Measurements from ENCODE around the gene ARHGEF5. TPM values are rescaled to one million over a fixed set of nuclear protein-coding genes. Genes with fewer than 3 reads are reported as not detected.
"Not testable (repeated sequence)": the region's sequence is repeated elsewhere in the genome, so short reads cannot be mapped to it uniquely, and the experiment has no call there.

Gene ARHGEF5
- total RNA-seq = 1 to 10 TPM; 1.2 to 2.1 (median 1.8) TPM
- 1.9 TPM for total RNA-seq (2013)

DNA sequence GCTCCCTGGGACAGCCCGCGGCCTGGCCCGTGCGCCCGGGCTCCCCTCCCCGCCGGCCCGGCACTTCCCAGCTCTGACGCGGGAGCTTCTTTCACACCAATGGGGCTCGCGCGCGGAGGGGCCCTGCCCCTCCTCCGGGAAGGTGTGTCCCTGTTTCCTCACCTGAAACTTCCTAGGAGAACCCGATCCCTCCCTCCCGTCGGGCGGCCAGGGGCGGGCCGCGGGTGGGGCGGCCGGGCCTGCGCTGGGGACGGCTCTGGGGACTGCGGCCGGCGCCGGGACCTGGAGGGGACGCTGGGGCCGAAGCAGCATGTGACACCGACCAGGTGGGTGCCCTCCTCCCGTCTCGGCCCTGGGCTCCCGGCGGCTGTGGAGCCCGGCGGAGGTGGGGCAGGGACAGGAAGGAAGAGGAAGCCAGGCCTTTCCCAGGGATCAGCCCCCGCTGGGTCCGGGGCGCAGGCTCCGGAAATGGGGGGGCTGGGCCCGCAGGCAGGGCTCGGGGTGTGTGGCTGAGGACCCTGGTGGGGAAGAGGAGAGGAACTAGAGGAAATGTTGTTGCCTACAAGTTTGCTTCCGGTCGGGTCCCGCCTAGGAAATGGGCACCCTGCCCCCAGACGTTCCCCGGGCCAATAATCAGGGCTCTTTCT lies at the start of gene ARHGEF5:
ARHGEF5 (plus strand) TSS at position 227 of the 647 bp plus-strand sequence. CDS start 7,268 bp downstream, outside the sequence.
- intact Hi-C loops (cut with micrococcal nuclease); H3K27ac ChIP-seq (ENCODE audit: low read length); DNase-seq; H3K27me3 ChIP-seq (ENCODE audit: control insufficient read depth, insufficient read depth, low read length); H3K4me3 ChIP-seq (ENCODE audit: low read length); H3K4me1 Mint-ChIP-seq; H3K9me3 ChIP-seq (ENCODE audit: control insufficient read depth, insufficient read depth, low read length); H3K27me3 Mint-ChIP-seq (ENCODE audit: low read depth in 2 of 2); H3K36me3 Mint-ChIP-seq; H3K27ac Mint-ChIP-seq; H3K4me1 ChIP-seq (ENCODE audit: control insufficient read depth, insufficient read depth, low read length); H3K36me3 ChIP-seq (ENCODE audit: control insufficient read depth, insufficient read depth, low read length); H3K9me3 Mint-ChIP-seq: not testable (repeated sequence)
- peak; percentile 65 to 68 (median 65) for ATAC-seq
- no CpG with 5 or more reads among the region's 50 CpGs for WGBS (ENCODE audit: insufficient coverage)
- H3K4me3 Mint-ChIP-seq = peak within 1 kb of the TSS; percentile 83

DNA sequence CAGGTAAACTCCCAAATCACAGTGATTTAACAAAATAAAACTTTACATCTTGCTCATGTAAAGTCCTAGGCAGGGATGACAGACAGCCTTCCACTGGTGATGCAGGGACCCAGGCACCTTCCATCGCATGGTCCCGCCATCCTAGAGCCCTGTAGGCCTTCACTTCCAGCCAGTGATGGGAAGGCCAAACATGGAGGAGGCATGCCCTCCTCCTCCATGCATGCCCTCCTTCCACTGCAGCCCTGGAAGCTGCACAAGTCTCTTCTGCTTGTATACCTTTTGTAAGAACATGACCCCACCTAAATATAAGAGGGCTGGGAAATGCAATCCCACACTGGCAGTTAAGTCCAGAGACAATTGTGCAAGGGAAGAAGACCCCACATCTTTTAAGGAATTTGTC lies 45.5 kb upstream of the ARHGEF5 start:
- H3K27me3 ChIP-seq (ENCODE audit: control insufficient read depth, insufficient read depth, low read length); H3K27me3 Mint-ChIP-seq (ENCODE audit: low read depth in 2 of 2); H3K4me3 Mint-ChIP-seq; H3K4me3 ChIP-seq (ENCODE audit: low read length); H3K4me1 ChIP-seq (ENCODE audit: control insufficient read depth, insufficient read depth, low read length); H3K4me1 Mint-ChIP-seq; H3K27ac Mint-ChIP-seq; H3K9me3 Mint-ChIP-seq; DNase-seq; H3K36me3 ChIP-seq (ENCODE audit: control insufficient read depth, insufficient read depth, low read length); intact Hi-C loops (cut with micrococcal nuclease); ATAC-seq; H3K27ac ChIP-seq (ENCODE audit: low read length); H3K36me3 Mint-ChIP-seq; H3K9me3 ChIP-seq (ENCODE audit: control insufficient read depth, insufficient read depth, low read length): not testable (repeated sequence)
- WGBS (ENCODE audit: insufficient coverage) = no CpG with 5 or more reads among the region's 2 CpGs

DNA sequence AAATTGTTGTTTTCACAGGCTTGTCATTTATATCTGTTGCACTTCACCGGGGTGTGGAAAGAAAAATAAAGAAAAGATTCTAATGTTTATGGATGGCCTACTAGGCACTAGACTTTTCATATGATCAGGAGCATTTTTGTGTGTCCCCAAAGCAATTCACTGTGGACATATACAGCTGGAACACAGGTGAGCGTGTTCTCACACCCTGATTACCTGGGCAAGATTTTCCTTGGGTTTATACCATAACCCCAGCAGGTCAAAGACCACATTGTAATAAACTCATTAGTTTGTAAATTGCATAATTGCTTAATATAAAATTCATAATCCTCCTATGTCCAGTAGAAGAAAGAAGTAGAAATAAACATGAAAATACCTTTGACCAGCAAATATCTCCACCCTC lies 44.0 kb upstream of the ARHGEF5 start:
- H3K4me1 ChIP-seq (ENCODE audit: control insufficient read depth, insufficient read depth, low read length); H3K4me1 Mint-ChIP-seq; H3K36me3 Mint-ChIP-seq; H3K27me3 ChIP-seq (ENCODE audit: control insufficient read depth, insufficient read depth, low read length); H3K27ac Mint-ChIP-seq; H3K4me3 ChIP-seq (ENCODE audit: low read length); ATAC-seq; H3K27me3 Mint-ChIP-seq (ENCODE audit: low read depth in 2 of 2); H3K4me3 Mint-ChIP-seq; H3K36me3 ChIP-seq (ENCODE audit: control insufficient read depth, insufficient read depth, low read length); DNase-seq; intact Hi-C loops (cut with micrococcal nuclease); H3K27ac ChIP-seq (ENCODE audit: low read length); H3K9me3 Mint-ChIP-seq; H3K9me3 ChIP-seq (ENCODE audit: control insufficient read depth, insufficient read depth, low read length): not testable (repeated sequence)
- no CpG with 5 or more reads among the region's 2 CpGs for WGBS (ENCODE audit: insufficient coverage)

DNA sequence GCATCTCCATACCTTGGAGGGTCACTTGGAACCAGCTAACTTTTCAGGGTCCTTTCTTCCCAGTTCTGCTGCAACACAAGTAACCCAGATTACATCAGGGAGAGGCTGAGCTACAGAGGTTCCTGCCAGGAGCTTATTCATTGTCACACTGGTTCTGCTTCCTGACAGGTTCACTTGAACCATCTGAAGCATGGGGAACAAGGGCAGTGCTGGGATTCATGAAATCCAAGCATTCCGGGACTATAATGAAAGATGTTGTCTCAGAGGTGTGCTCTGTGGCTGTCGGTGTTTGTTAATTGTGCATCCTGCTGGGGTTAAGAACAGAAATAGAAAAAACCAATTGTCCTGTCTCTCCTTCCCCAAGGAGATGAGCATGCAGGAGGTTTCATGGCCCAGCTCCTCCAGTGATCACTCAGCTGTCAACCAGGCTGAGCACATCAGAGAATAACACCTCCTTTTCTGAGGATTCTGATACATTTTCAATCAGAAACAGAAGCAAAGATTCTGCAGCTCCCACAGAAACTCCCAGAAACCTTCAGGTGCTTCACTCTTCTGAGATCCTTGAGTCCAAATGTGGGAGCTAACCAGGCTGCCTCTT lies 43.2 kb upstream of the ARHGEF5 start, which contains the start of gene OR2A1:
OR2A1 (plus strand) TSS at position 548 of the 598 bp plus-strand sequence. CDS start 5,706 bp downstream, outside the sequence.
- not testable (repeated sequence) for H3K4me1 ChIP-seq (ENCODE audit: control insufficient read depth, insufficient read depth, low read length)

DNA sequence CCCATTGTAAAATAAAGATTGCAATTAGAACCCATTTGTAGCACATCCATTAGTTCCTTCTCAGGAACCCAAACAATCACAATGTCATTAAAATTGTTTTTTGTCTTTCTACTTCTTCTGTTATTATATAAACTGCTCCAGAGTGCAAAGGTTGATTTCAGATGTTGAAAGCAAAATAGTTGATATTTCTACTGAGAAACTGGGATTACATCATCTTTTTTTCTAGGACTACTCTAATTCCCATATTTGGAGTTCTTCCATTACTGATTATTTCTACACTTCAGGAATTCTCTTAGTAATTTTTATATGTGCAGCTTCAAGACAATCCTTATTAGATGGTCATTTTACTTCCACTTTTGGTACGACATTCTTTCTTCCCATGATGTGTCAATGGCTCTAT lies 37.7 kb upstream of the ARHGEF5 start:
- DNase-seq; H3K4me3 ChIP-seq (ENCODE audit: low read length); H3K36me3 ChIP-seq (ENCODE audit: control insufficient read depth, insufficient read depth, low read length); H3K4me1 ChIP-seq (ENCODE audit: control insufficient read depth, insufficient read depth, low read length); H3K36me3 Mint-ChIP-seq; H3K27me3 ChIP-seq (ENCODE audit: control insufficient read depth, insufficient read depth, low read length); H3K9me3 Mint-ChIP-seq; H3K9me3 ChIP-seq (ENCODE audit: control insufficient read depth, insufficient read depth, low read length); ATAC-seq; H3K27me3 Mint-ChIP-seq (ENCODE audit: low read depth in 2 of 2); intact Hi-C loops (cut with micrococcal nuclease); H3K4me3 Mint-ChIP-seq; H3K27ac ChIP-seq (ENCODE audit: low read length); H3K27ac Mint-ChIP-seq; H3K4me1 Mint-ChIP-seq: not testable (repeated sequence)
- WGBS (ENCODE audit: insufficient coverage) = no CpG with 5 or more reads among the region's 1 CpG

More for the DNA sequence above, 43.2 kb upstream of the ARHGEF5 start, which contains the start of gene OR2A1:
- ATAC-seq; intact Hi-C loops (cut with micrococcal nuclease); H3K27me3 Mint-ChIP-seq (ENCODE audit: low read depth in 2 of 2); H3K9me3 Mint-ChIP-seq; H3K4me3 Mint-ChIP-seq; H3K4me1 Mint-ChIP-seq; H3K27me3 ChIP-seq (ENCODE audit: control insufficient read depth, insufficient read depth, low read length); H3K36me3 ChIP-seq (ENCODE audit: control insufficient read depth, insufficient read depth, low read length); DNase-seq; H3K27ac ChIP-seq (ENCODE audit: low read length); H3K9me3 ChIP-seq (ENCODE audit: control insufficient read depth, insufficient read depth, low read length); H3K27ac Mint-ChIP-seq; H3K36me3 Mint-ChIP-seq; H3K4me3 ChIP-seq (ENCODE audit: low read length): not testable (repeated sequence)
- WGBS (ENCODE audit: insufficient coverage) = no CpG with 5 or more reads among the region's 2 CpGs

DNA sequence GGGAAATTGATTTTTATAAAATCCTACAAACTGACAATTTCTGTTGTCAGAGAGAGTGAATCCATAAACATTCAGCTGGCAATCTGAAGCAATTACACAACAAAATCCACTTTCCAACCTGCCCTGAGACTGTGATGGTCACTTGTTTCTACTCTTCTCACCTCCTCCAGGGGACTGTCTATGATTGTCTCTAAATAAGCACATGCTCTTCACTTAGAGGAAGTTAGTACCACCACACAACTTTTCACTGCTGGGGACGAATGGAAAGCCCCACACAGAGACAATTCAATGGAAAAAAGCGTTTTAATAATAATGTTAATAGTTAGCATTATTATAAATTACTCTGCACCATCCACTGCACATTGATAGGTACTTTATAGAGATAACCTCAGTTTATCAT lies 35.7 kb upstream of the ARHGEF5 start:
- H3K4me3 ChIP-seq (ENCODE audit: low read length); H3K4me1 Mint-ChIP-seq; H3K36me3 Mint-ChIP-seq; H3K27ac ChIP-seq (ENCODE audit: low read length); H3K4me1 ChIP-seq (ENCODE audit: control insufficient read depth, insufficient read depth, low read length); ATAC-seq; H3K4me3 Mint-ChIP-seq; H3K27me3 Mint-ChIP-seq (ENCODE audit: low read depth in 2 of 2); H3K9me3 ChIP-seq (ENCODE audit: control insufficient read depth, insufficient read depth, low read length); H3K36me3 ChIP-seq (ENCODE audit: control insufficient read depth, insufficient read depth, low read length); H3K27ac Mint-ChIP-seq; intact Hi-C loops (cut with micrococcal nuclease); DNase-seq; H3K9me3 Mint-ChIP-seq; H3K27me3 ChIP-seq (ENCODE audit: control insufficient read depth, insufficient read depth, low read length): not testable (repeated sequence)
- WGBS (ENCODE audit: insufficient coverage) = no CpG with 5 or more reads among the region's 2 CpGs

DNA sequence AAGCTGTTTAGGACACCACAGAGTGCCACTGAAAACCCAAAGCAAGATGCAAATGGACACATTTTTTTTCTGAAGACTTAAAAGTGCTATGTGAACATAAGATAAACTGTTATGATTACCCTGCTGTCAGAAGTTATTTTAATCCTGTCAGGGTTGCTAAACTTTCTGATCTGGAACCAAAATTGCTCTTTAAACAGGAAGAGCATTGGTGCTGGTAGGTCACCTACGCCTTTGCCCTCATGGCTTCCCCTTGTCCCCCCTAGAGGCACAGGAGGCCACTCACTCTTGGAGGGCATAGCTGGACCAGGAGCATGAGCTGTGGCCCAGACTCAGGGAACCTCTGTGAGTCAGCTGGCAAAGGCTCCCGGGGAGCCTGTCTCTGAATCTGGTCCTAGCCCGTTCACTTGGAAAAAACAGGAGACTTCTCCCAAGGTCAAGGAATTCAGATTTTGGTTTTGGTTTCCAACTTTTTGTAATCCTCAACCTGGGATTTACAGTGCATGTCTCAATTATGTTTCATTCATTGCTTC lies 33.5 kb upstream of the ARHGEF5 start:
- H3K27me3 Mint-ChIP-seq (ENCODE audit: low read depth in 2 of 2); H3K27ac Mint-ChIP-seq; H3K36me3 ChIP-seq (ENCODE audit: control insufficient read depth, insufficient read depth, low read length); H3K27me3 ChIP-seq (ENCODE audit: control insufficient read depth, insufficient read depth, low read length); H3K9me3 ChIP-seq (ENCODE audit: control insufficient read depth, insufficient read depth, low read length); H3K4me1 ChIP-seq (ENCODE audit: control insufficient read depth, insufficient read depth, low read length); H3K4me3 ChIP-seq (ENCODE audit: low read length); intact Hi-C loops (cut with micrococcal nuclease); H3K27ac ChIP-seq (ENCODE audit: low read length); DNase-seq; H3K9me3 Mint-ChIP-seq; H3K36me3 Mint-ChIP-seq; H3K4me1 Mint-ChIP-seq; ATAC-seq; H3K4me3 Mint-ChIP-seq: not testable (repeated sequence)
- WGBS (ENCODE audit: insufficient coverage) = 42% methylated on average over 1 of the region's 3 CpGs

DNA sequence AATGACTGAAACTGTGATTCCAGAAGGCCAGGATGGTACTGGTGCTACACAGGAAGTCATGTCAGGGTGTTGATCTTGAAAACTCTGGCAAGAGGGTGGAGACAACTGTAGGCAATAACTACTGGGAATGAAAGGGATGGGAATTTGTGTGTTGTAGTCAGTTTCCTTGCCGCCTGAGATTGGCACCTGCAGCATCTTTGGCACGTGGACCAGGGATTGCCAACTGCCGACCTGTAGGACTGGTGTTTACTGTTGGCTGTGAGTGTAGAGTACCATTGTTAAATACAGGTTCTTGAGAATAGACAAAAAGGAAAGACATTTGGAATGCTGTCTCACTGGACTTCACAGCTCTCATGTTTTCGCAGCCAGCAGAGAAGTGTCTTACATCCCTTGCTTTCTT lies 31.8 kb upstream of the ARHGEF5 start:
- H3K36me3 Mint-ChIP-seq; H3K4me3 ChIP-seq (ENCODE audit: low read length); H3K27me3 ChIP-seq (ENCODE audit: control insufficient read depth, insufficient read depth, low read length); H3K27me3 Mint-ChIP-seq (ENCODE audit: low read depth in 2 of 2); H3K27ac ChIP-seq (ENCODE audit: low read length); H3K4me3 Mint-ChIP-seq; H3K36me3 ChIP-seq (ENCODE audit: control insufficient read depth, insufficient read depth, low read length); intact Hi-C loops (cut with micrococcal nuclease); DNase-seq; ATAC-seq; H3K9me3 ChIP-seq (ENCODE audit: control insufficient read depth, insufficient read depth, low read length); H3K4me1 Mint-ChIP-seq; H3K9me3 Mint-ChIP-seq; H3K4me1 ChIP-seq (ENCODE audit: control insufficient read depth, insufficient read depth, low read length); H3K27ac Mint-ChIP-seq: not testable (repeated sequence)
- WGBS (ENCODE audit: insufficient coverage) = no CpG with 5 or more reads among the region's 4 CpGs
